IPS DF 4.7 (cell line): ENCODE data around the gene ATG16L1.

Source experiments
- DNase-seq: peaks from one replicate; pipeline ENCODE4 v3.0.0-alpha.2; 2013; ENCODE audit warnings: low spot score; ENCODE audit errors: extremely low read depth

ATG16L1 gene

GRCh38 chr2:233258211-233258610 is 6.7 kb downstream of the ATG16L1 start:
- DNase-seq, result no peak

GRCh38 chr2:233259730-233260129 is 8.3 kb downstream of the ATG16L1 start:
- DNase-seq, result no peak

GRCh38 chr2:233260661-233261060 is 9.2 kb downstream of the ATG16L1 start:
- no peak for DNase-seq

- no peak for DNase-seq
Observed at GRCh38 chr2:233261819-233262555, 10.5 kb downstream of the ATG16L1 start.

- no peak for DNase-seq
Observed at GRCh38 chr2:233262562-233262961, 11.1 kb downstream of the ATG16L1 start.

- DNase-seq, result no peak
Observed at GRCh38 chr2:233263045-233263570, 11.6 kb downstream of the ATG16L1 start.

- no peak for DNase-seq
Observed at GRCh38 chr2:233264667-233265066, 13.2 kb downstream of the ATG16L1 start.

- DNase-seq, result no peak
Observed at GRCh38 chr2:233265899-233266431, 14.5 kb downstream of the ATG16L1 start.

GRCh38 chr2:233266481-233266880 is 15.0 kb downstream of the ATG16L1 start:
- no peak for DNase-seq

GRCh38 chr2:233267516-233268245 is 16.2 kb downstream of the ATG16L1 start:
- no peak for DNase-seq

- DNase-seq, result no peak
Observed at GRCh38 chr2:233270366-233270765, 18.9 kb downstream of the ATG16L1 start.

GRCh38 chr2:233270951-233271350 is 19.5 kb downstream of the ATG16L1 start:
- DNase-seq, result no peak

GRCh38 chr2:233271693-233272092 is 20.2 kb downstream of the ATG16L1 start:
- no peak for DNase-seq

- DNase-seq, result no peak
Observed at GRCh38 chr2:233273120-233273519, 21.6 kb downstream of the ATG16L1 start.

- DNase-seq, result no peak
Observed at GRCh38 chr2:233275223-233275622, 23.8 kb downstream of the ATG16L1 start.

- no peak for DNase-seq
Observed at GRCh38 chr2:233278921-233279320, 27.4 kb downstream of the ATG16L1 start.

- no peak for DNase-seq
Observed at GRCh38 chr2:233280114-233280693, 28.7 kb downstream of the ATG16L1 start.

- DNase-seq, result no peak
Observed at GRCh38 chr2:233281553-233281952, 30.1 kb downstream of the ATG16L1 start.

GRCh38 chr2:233281992-233282603 is 30.6 kb downstream of the ATG16L1 start:
- DNase-seq, result no peak

GRCh38 chr2:233285921-233286320 is 34.4 kb downstream of the ATG16L1 start:
- DNase-seq, result no peak

GRCh38 chr2:233287871-233288270 is 36.4 kb downstream of the ATG16L1 start:
- DNase-seq, result no peak

GRCh38 chr2:233288663-233289062 is 37.2 kb downstream of the ATG16L1 start:
- no peak for DNase-seq
